Nucleus accumbens (tissue), 56 donors: ENCODE results near the gene ELFN2.
"Not testable (repeated sequence)": the region's sequence is repeated elsewhere in the genome, so short reads cannot be mapped to it uniquely, and the experiment has no call there.

Experiments used
- DNase-seq, 56 donors: peaks; one replicate each; lab custom pipeline; 2025; lab: John Stamatoyannopoulos, UW

Gene ELFN2

GRCh38 chr22:37427135-37427710 lies at the start of gene ELFN2:
TSS of gene ELFN2 (minus strand) at chr22:37427479. CDS start at chr22:37375534, 51,945 bp downstream.
- peak in 9 of 56 donors; percentile 18 to 62 (median 29) for DNase-seq

GRCh38 chr22:37476389-37477329 lies 49.4 kb upstream of the ELFN2 start:
- DNase-seq = no peak

- DNase-seq = no peak
These were observed 47.3 kb upstream of the ELFN2 start for GRCh38 chr22:37474447-37475090.

GRCh38 chr22:37473437-37473946 lies 46.2 kb upstream of the ELFN2 start:
- DNase-seq = no peak

GRCh38 chr22:37472418-37473006 lies 45.2 kb upstream of the ELFN2 start:
- DNase-seq = no peak

- no peak for DNase-seq
These were observed 44.6 kb upstream of the ELFN2 start for GRCh38 chr22:37471727-37472417.

GRCh38 chr22:37470087-37470445 lies 42.8 kb upstream of the ELFN2 start:
- DNase-seq = no peak

GRCh38 chr22:37469416-37470086 lies 42.3 kb upstream of the ELFN2 start:
- no peak for DNase-seq

- DNase-seq = not testable (repeated sequence)
These were observed 41.0 kb upstream of the ELFN2 start for GRCh38 chr22:37468201-37468695.

- no peak for DNase-seq
These were observed 40.2 kb upstream of the ELFN2 start for GRCh38 chr22:37467391-37467955.

GRCh38 chr22:37464181-37464580 lies 36.9 kb upstream of the ELFN2 start:
- peak in 1 of 56 donors; percentile 6 for DNase-seq

- no peak for DNase-seq
These were observed 35.7 kb upstream of the ELFN2 start for GRCh38 chr22:37462983-37463382.

GRCh38 chr22:37462436-37462835 lies 35.2 kb upstream of the ELFN2 start:
- DNase-seq = no peak

- DNase-seq = no peak
These were observed 34.7 kb upstream of the ELFN2 start for GRCh38 chr22:37461961-37462360.

- DNase-seq = no peak
These were observed 33.4 kb upstream of the ELFN2 start for GRCh38 chr22:37460684-37461083.

GRCh38 chr22:37459206-37459605 lies 31.9 kb upstream of the ELFN2 start:
- no peak for DNase-seq

GRCh38 chr22:37457093-37457893 lies 30.0 kb upstream of the ELFN2 start:
- peak in 44 of 56 donors; percentile 3 to 82 (median 33) for DNase-seq

- DNase-seq = no peak
These were observed 29.1 kb upstream of the ELFN2 start for GRCh38 chr22:37456346-37456745.
